ENCODE measurements around the gene CHRM4.
A peak's percentile ranks its signal among the peaks of the same experiment; 100 is the strongest.

CHRM4 gene

DNA sequence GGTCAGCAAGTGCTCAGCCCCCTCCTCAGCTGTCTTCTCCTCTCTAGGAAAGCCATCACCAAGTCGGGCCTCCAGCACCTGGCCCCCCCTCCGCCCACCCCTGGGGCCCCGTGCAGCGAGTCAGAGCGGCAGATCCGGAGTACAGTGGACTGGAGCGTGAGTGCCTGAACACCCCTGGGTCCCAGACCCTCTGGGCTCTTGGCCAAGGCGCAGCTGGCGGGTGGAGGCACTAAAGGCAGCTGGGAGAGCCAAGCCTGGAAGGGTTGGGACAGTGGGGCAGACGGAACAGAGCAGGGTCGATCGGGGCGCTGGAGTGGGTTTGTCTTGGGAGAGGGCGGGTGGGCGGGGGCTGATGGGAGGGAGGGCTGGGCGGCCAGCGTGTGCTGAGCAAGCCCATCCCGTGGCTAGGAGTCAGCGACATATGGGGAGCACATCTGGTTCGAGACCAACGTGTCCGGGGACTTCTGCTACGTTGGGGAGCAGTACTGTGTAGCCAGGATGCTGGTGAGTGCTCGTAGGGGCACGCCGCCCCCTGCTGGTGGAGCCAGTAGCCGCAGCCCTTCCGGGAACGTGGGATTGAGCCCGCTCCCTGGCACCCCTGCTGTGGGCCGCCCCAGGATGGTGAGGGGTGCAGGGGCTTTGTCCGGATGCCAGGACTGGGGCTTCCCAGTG lies 24.2 kb downstream of the CHRM4 start:
- DNase-seq = peak; percentile 28 to 48

DNA sequence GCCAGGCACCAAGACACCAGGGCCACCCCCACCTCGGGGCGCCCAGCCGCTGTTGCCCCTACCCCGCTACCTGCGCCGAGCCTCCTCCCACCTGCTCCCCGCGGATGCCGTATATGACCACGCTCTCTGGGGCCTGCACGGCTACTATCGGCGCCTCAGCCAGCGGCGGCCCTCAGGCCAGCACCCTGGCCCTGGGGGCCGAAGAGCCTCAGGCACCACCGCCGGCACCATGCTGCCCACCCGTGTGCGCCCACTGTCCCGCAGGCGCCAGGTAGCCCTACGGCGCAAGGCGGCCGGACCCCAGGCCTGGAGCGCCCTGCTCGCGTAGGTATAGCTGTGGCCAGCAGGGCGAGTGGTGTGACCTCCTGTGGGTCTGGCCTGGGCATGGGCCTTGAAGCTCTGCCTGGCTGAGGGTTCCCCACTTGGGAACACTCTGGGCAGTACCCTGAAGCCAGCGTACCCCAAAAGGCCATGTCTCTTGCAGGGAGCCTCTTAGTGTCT lies 24.9 kb downstream of the CHRM4 start:
- no peak for DNase-seq

DNA sequence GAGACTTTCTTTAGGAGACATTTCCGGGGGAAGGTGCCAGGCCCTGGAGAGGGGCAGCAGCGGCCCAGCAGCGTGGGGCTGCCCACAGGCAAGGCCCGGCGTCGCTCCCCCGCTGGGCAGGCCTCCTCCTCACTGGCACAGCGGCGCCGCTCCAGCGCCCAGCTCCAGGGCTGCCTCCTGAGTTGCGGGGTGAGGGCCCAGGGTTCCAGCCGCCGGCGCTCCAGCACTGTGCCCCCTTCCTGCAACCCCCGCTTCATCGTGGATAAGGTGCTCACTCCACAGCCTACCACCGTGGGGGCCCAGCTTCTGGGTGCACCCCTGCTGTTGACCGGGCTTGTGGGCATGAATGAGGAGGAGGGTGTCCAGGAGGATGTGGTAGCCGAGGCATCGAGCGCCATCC lies 25.3 kb downstream of the CHRM4 start:
- DNase-seq = no peak

DNA sequence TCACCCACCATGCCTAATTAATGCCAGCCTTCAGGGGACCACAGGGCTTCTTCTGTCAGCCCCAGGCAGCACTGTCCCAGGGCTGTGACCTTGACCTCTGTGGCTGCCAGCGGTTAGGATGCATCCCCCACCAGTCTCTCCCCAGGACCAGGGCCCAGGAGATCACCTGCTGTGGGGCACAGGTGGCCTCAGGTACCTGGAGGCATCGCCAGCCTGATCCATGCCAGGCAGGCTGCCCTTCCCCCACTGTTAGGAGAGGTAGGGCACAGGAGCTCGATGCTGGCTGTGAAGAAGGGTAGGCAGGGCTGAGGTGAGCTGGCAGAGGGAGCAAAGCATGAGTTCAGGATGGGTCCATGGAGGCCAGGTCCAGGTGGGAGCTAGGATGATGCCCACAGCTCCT lies 26.8 kb downstream of the CHRM4 start:
- DNase-seq = no peak

DNA sequence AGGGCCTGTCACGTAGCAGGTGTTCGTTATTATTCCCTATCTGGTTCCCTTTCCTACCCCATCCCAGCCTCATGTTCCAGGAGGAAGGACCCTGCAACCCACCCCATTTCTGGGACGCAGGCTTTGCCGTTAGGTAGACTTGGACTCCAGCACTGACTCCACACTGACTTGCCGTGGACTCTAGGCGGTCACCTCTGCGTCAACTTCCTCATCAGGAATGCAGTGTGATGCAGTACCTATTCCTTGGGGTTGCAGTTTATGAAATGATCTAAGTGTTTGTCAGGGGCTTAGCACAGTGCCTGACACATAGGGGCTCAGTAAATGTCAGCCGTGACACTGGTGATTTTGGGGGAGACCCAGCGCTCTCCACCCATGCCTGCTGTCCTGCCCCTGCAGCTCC lies 27.5 kb downstream of the CHRM4 start:
- no peak for DNase-seq

DNA sequence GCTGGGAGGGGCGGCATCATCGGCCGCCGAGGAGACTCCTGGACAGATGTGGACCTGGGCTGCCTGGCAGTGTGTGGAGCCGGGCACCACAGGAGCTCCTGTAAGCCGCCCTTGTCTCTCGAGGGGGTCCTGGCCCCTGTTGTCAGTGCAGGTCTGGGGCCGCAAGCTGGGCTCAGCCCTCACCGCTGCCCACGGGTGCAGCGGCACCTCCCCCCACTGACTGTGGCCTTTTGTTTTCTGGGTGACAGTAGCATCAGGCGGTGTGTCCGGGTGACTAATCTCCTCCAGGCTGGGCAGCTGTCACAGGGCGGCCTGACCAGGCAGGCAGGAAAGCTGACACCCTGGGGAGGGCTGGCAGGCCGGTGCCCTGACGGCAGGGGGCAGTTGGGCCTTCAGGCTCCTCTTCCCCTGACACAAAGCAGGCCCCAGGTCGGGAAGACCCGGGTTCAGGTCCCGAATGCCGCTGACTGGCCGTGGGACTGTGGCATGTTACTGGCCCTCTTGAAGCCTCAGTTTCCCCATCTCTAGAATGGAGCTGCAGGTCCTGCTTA lies 28.0 kb downstream of the CHRM4 start:
- DNase-seq = no peak

DNA sequence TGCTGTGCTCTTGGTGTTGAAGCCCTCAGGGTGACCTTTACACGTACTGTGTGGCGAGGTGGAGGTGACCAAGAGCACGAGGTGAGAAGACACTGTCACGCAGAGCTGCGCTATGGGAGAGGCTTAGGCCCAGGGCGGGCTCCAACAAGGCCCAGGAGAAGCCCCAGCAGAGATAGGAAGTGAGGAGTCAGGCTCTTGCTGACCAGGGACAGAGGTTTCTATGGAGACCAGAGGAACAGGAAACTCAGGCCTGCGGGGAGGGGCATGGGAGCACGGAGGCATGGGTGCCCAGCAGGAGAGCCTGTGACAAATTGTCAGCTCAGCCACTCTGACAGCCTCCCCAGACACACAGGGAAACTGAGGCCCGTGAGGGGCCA lies 28.6 kb downstream of the CHRM4 start:
- peak in 1 of 2 donors; percentile 56 for DNase-seq

DNA sequence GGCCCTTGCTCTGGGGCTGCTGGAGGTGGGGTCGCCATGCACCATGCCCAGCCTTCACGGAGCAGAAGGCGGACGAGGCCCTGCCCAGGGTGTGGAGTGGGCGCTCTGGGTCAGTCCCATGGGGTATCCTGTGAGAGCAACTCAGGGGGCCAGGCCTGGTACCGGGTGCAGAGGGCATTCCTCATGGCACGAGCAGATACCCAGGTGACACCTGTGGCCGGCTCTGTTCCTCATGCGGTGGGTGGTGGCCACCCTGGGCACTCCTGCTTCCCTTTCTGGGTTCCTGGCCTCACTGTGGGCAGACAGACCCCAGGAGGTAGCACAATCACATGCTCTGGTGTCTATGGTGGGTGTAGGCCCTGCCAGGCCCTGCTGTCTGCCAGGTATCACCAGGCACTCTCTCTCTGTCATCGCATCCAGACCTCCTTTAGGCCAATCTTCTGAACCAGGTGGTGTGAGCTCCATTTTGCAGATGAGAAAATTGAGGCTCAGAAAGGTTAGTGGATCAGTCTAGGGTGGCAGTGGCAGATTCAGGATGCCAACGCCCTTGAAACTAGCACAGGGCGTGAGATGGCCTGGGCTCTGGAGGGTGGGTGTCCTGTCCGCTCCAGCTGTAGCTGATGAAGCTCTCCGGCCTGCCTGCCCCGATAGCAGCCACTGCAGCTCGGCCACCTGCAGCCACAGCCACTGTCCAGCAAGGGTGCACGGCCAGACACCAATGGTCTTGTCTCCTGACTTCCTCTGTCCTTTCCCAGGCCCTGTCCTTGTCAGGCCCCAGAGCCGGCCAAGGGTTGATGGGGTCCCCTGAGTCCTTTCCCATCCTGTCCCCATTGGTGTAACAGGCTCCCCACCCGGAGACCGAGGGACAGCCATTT lies 29.2 kb downstream of the CHRM4 start:
- no peak for DNase-seq

DNA sequence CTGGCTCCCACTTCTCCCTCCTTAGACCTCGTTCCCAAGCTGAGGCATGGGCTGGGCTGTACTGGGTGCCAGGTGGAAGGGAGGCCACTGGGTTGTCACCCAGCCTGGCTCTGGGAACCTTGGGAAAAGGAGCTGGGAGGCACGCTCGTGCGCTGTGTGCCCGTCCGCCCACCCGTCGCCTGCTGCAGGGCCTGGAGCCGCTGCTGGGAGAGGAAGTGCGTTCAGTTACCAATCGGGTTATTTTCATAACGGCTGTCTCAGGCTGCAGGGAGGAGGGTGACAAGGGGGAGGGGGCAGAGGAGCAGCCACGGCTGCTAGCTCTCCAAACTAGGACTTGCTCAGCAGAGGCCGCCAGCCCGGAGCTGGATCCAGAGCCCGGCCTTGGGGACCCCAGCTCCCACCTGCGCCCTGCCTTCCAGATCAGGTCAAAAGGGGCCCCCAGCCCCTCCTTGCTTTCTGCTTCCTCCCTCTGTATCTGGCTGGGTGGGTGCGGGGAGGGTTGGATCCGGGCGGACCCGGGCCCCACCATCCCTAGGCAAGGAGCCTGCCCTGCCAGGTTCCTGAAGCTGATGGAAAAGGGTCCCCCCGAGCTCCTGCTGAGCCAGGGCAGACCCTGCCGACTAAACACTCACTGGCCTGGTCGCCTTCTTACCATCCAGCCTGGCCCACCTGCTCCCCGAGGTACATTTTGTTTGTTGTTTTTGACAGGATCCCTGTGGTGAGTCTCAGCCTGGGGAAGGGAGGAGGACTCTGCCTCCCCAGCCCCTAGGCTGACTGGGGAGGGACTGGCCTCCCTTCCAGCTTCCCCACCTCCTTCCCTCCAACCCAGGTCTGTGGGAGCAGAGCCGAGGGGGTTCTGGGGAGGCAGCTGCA lies 30.1 kb downstream of the CHRM4 start:
- DNase-seq = peak; percentile 26 to 92

DNA sequence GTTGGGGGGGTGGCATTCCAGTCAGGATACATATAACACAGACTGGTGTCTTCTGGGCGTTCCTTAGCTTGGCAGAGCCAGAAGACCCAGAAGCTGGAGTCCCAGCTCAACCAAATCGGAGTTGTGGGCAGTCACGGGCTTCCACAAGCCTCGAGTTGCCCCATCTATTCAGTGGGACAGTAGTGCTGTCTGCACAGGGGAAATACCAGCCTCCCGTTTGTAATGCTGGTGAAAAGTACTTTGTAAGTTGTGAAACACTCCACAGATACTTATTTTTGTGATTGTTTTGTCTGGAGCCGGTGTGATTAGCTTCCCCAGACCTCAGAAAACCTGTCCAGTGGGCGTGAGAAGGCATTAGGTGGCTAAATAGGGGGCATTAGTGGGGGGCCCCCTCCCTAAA lies 30.7 kb downstream of the CHRM4 start:
- no peak for DNase-seq

DNA sequence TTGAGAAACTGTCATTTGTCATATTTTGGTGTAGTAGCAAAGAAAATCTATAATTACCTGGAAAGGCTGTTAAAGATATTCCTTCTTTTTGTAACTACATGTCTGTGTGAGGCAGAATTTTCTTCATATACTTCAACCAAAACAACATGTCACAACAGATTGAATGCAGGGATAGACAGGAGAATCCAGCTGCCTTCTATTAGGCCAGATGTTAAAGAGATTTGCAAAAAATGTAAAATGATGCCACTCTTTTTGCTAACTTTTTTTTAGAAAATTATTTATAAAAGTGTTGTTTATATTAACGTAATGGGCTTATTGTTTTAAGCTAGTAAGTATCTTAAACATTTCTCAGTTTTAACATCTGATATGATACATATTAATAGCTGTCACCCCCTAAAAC lies 31.6 kb downstream of the CHRM4 start:
- no peak for DNase-seq

DNA sequence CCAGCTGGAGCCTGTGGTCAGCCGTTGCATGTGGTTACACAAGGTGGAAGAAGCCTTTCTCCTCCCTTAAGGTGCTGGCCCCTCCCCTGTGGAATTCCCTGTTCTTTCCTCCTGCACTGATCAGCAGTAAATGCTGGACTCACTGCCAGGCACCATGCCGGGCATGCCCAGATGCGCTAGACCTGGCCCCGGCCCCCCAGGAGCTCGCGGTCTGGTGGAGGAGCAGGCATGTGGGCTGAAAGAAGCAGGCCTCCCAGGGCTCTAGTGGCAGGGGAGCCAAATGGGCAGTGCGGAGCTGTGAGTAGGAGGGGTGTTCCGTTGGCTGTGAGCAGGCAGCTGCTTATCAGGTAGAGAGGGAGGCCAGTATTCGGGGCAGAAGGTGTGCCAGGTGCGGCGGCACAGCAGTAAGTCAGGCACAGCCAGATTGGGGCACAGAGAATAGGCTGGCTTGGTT lies 34.1 kb downstream of the CHRM4 start:
- no peak for DNase-seq

DNA sequence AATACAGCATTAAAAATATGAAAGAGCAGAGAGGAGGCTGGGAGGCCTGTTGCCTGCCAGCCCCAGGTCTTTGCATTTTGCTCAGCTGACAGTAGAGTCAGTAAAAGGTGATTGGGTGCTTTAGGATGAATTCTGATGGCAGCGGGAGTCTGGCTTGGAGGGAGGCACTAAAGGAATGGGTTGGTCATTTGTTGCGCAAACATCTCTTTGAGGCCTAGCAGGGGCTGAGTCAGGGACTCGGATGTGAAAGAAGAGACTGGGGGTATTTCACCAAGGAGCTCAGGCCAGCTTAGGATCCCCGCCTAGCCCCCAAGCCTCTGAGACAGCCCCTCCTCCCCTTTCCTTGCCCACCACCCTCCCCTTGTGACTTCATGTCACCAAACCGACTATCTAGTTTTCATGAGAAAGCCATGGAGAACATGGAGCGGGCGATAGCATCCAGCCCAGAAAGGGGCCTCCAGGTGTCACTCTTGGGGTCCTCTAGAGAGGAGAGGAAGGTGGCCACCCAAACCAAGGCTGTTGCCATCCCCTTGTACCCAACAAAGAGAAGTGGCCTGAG lies 34.6 kb downstream of the CHRM4 start:
- no peak for DNase-seq

DNA sequence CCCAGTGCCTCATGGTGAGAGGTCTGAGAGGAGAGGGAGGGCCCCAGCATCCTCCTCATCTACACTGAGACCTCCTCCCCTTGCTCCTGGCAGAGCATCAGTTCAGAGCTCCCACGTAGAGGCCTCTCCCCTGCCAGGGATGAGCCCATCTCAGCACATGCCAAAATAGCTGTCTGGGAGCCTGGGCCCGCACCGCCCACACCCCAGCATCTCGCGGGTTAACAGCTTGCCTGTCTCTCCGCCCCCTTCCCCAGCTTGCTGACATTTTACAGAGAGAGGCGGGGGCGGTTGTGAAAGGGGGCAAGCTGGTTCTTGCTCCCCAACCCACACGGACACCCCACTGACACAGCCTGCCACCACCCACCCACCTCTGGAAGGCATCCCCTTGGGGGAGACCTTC lies 37.9 kb downstream of the CHRM4 start:
- DNase-seq = no peak

DNA sequence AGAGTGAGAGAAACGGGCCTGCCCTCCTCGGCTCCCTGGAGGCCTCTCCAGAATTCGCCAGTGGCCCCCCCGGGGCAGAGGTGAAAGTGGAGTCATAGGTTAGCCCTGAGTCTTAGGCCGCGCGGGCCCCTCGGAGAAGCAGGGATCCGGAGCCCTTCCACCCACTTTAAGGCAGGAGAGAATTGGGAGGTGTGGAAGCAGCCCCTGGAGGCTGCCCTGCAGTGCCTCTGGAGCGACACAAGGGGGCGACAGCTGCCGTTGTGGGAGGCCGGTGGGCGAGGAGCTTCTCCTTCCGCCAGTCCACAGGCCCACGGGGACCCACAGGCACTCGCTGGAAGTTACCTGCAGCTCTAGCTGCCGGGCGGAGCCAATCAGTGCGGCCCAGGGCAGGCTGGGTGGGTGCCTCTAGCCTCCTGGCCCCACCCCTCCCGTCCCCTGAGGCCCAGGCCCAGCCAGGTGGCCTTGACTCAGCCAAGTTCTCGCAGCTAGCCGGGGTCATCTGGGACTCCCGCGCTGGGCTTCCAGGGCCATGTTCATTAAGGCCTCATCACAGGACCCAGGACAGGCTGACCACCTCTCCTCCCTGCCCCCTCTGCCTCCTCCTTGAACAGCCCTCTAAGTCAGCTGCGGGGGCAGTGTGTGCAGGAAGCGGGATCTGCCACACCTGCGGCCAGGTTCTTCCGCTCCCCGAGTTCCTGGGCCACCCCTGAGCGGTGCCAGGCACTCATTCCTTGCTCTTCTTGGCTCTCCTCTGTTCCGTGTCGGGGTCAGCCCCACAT lies 39.3 kb downstream of the CHRM4 start:
- DNase-seq = peak in 1 of 2 donors; percentile 20

DNA sequence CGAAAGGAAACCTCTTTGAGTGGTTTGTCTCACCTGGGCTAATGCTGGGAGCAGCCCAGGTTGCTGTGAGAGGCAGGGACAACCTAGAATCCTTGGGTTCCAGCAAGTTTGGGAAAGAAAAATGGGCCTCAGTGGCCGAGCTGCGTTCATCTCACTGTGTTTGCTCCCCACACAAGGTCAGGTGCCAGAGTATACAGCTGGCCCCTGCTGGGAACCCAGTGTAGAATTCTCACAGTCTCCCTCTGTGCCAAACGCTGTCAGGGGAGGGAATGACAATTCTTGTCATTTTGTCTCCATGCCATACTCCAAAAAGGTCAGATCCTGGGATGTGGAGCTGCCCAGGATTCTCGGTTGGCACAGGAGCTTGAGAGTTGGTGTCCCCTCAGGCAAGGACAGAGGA lies 40.0 kb downstream of the CHRM4 start:
- no peak for DNase-seq

DNA sequence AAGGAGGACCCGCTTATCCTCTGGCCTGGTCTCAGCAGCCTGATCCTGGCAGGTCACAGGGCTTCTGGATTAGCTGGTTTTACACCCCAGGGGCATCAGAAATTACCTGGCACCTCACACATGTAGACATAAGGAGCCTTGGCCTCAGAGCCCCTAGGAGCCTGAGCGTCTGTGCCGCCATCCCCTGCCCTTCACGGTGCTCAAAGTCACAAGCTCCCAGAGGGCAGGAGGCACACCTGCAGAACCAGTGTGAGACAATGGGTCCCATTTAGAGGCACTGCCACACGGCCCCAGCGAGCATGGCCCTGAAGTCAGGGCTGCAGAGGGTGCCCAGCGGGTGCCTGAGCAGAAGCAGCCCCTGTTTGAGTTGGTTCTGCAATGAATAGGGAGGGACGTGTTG lies 40.4 kb downstream of the CHRM4 start:
- no peak for DNase-seq

DNA sequence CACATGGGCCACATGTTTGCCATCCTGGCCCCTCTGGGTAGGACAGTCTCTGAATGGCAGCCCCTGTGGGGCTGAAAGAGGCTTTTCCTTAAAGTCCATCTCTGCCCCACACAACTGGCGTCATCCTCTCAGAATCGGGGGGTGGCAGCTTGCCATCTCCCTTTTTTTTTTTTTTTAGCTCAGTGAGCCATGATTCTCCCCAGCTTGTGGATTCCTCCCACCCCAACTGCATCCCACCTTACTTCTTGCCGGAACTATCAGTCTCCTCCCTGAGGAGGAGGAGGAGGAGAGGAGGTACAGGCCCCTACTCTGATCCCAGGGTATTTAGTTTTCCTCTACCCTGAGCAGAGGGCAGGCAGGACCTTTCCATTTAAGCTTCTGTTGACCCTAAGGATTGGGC lies 40.9 kb downstream of the CHRM4 start:
- DNase-seq = no peak

DNA sequence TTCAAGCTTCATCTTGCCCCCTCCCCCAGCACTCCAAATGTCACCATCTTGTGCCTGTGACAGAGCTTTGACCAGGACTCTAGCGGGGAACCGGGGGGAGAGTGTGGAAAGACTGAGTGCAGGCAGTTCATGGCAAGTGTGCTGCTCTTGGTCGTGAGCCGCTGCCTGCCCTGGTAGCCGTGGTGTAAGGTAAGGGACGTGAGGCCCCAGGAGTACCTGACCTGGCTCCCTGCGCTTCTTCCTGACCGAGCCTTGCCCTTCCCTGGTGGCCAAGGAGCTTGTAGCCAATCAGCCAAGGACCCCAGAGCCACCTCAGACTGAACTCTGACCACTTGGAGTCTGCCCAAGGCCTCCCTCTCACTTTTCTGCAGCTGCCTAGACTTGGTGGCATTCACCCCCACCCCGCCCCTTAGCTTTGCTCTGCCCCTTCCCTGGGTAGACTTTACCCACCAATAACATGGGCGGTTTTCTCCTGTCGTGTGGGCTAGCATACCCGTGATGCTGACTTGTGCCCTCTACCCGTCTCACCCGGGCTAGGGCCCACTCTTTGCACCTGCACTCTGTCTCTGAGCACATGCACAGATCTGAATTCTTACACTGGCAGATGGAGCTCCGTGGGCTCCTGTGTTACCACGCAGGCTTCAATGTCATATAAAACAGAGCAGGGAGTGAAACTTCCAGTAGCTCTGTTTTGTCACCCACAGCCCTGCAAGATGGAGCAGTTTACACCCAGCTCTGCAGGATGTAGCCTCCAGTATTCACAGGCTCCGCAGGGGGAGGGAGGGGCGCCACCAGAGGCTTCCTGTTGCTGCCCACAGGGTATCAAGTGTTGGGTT lies 42.8 kb downstream of the CHRM4 start:
- peak in 1 of 2 donors; percentile 18 for DNase-seq

DNA sequence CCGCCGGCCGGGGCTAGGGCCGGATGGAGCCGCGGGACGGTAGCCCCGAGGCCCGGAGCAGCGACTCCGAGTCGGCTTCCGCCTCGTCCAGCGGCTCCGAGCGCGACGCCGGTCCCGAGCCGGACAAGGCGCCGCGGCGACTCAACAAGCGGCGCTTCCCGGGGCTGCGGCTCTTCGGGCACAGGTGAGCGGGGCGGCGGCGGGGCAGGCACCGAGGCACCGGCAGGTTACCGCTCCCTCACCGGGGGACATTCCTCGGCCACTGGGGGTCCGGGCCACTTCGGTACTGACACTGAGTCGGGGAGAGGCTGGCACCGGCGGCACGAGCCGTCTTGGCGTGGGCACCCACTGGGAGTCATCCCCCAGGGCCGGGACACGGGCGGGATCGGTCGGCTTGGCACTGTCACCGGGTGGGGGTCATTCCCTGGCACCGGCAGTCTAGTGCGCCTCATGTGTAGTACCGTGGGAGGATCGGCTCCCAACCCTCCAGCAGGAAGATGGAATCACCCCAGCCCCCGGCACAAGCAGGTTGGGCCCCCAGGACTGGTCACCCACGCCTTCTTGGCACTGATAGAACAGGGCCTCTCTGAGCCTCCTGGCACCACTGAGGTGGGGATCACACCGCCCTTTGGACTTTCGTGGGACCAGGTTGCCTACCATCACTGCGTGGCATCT lies 43.8 kb downstream of the CHRM4 start:
- DNase-seq = no peak
